GM21515 (cell line): ENCODE data around the gene STAT6.

Experiments used
- ATAC-seq: cut with Tn5 transposase; IDR thresholded peaks from one replicate; pipeline ENCODE4 v1.9.1; 2021; ENCODE audit not compliant: unreplicated experiment

The STAT6 gene

GRCh38 chr12:57103856-57104255, 7.3 kb downstream of the STAT6 start:
- no peak for ATAC-seq

- ATAC-seq: no peak
Measured at GRCh38 chr12:57101892-57102695, 9.1 kb downstream of the STAT6 start.

- ATAC-seq: no peak
Measured at GRCh38 chr12:57099766-57100165, 11.4 kb downstream of the STAT6 start.

GRCh38 chr12:57099047-57099714, 12.0 kb downstream of the STAT6 start:
- ATAC-seq: no peak

GRCh38 chr12:57098546-57098945, 12.6 kb downstream of the STAT6 start:
- ATAC-seq: no peak

- no peak for ATAC-seq
Measured at GRCh38 chr12:57097554-57097835, 13.7 kb downstream of the STAT6 start.

- ATAC-seq: no peak
Measured at GRCh38 chr12:57096748-57097553, 14.2 kb downstream of the STAT6 start.

- ATAC-seq: no peak
Measured at GRCh38 chr12:57096099-57096572, 15.0 kb downstream of the STAT6 start.

- ATAC-seq: no peak
Measured at GRCh38 chr12:57095440-57095839, 15.7 kb downstream of the STAT6 start.

- ATAC-seq: no peak
Measured at GRCh38 chr12:57094208-57095160, 16.7 kb downstream of the STAT6 start.

GRCh38 chr12:57093415-57094207, 17.6 kb downstream of the STAT6 start:
- ATAC-seq: no peak

GRCh38 chr12:57092876-57093414, 18.2 kb downstream of the STAT6 start:
- no peak for ATAC-seq

GRCh38 chr12:57092529-57092862, 18.7 kb downstream of the STAT6 start:
- no peak for ATAC-seq

- no peak for ATAC-seq
Measured at GRCh38 chr12:57091638-57092528, 19.3 kb downstream of the STAT6 start.

GRCh38 chr12:57090924-57091637, 20.1 kb downstream of the STAT6 start:
- ATAC-seq: no peak

- ATAC-seq: no peak
Measured at GRCh38 chr12:57090490-57090889, 20.7 kb downstream of the STAT6 start.

GRCh38 chr12:57089271-57090245, 21.6 kb downstream of the STAT6 start:
- ATAC-seq: no peak
